Activated CD8-positive, alpha-beta memory T cell treated with anti-CD3 and anti-CD28 coated beads, Interleukin-2, amount 50 U/mL, for 48 hours (primary cell): ENCODE data around the gene MMP25.

Experiments used
- DNase-seq: peaks from one replicate; pipeline ENCODE4 v3.0.0-alpha.2; 2020

MMP25 gene

GRCh38 chr16:3045758-3046640, at the start of gene MMP25:
Gene MMP25, plus strand, starts transcription at chr16:3046561. Its CDS starts 357 bp downstream, at chr16:3046918.
- DNase-seq: no peak

GRCh38 chr16:2999929-3000328, 46.4 kb upstream of the MMP25 start:
- no peak for DNase-seq

GRCh38 chr16:3000540-3000939, 45.8 kb upstream of the MMP25 start:
- no peak for DNase-seq

- no peak for DNase-seq
Observed at GRCh38 chr16:3001316-3001715, 45.0 kb upstream of the MMP25 start.

GRCh38 chr16:3003582-3004270, 42.6 kb upstream of the MMP25 start:
- peak; percentile 96 for DNase-seq

GRCh38 chr16:3004319-3004718, 42.0 kb upstream of the MMP25 start:
- DNase-seq: no peak

- no peak for DNase-seq
Observed at GRCh38 chr16:3004781-3005284, 41.5 kb upstream of the MMP25 start.

GRCh38 chr16:3007059-3007956, 39.1 kb upstream of the MMP25 start:
- DNase-seq: no peak

GRCh38 chr16:3007957-3008689, 38.2 kb upstream of the MMP25 start:
- DNase-seq: no peak

- no peak for DNase-seq
Observed at GRCh38 chr16:3008690-3009037, 37.7 kb upstream of the MMP25 start.

GRCh38 chr16:3009568-3010390, 36.6 kb upstream of the MMP25 start:
- DNase-seq: no peak

GRCh38 chr16:3010510-3010909, 35.9 kb upstream of the MMP25 start:
- no peak for DNase-seq

- no peak for DNase-seq
Observed at GRCh38 chr16:3012246-3012645, 34.1 kb upstream of the MMP25 start.

GRCh38 chr16:3012828-3013420, 33.4 kb upstream of the MMP25 start, which contains the start of gene CLDN9:
Gene CLDN9, plus strand, starts transcription at chr16:3012923. Its CDS starts 440 bp downstream, at chr16:3013363.
- no peak for DNase-seq

- no peak for DNase-seq
Observed at GRCh38 chr16:3013491-3013951, 32.8 kb upstream of the MMP25 start.

- no peak for DNase-seq
Observed at GRCh38 chr16:3013998-3014690, 32.2 kb upstream of the MMP25 start.

GRCh38 chr16:3014971-3015370, 31.4 kb upstream of the MMP25 start:
- no peak for DNase-seq

GRCh38 chr16:3015865-3016521, 30.4 kb upstream of the MMP25 start:
- DNase-seq: no peak

- no peak for DNase-seq
Observed at GRCh38 chr16:3017344-3017743, 29.0 kb upstream of the MMP25 start.
